Fibroblast of mammary gland (primary cell): ENCODE data around the gene IL22.

Experiments used
- DNase-seq: peaks from one replicate; pipeline ENCODE4 v3.0.0-alpha.2; 2010; ENCODE audit warnings: low read depth
- H3K4me3 ChIP-seq: 2 replicates; pipeline ENCODE4 v1.5.1; 2011; ENCODE audit warnings: low read depth, mild to moderate bottlenecking, low read length, moderate library complexity; ENCODE audit not compliant: control insufficient read depth
- CTCF ChIP-seq: conservative IDR thresholded peaks from 2 replicates; pipeline ENCODE4 v1.5.1; 2011; ENCODE audit warnings: low read depth, low read length, inconsistent platforms; ENCODE audit not compliant: control insufficient read depth, insufficient read depth

The IL22 gene

GRCh38 chr12:68259318-68259940 is 6.0 kb upstream of the IL22 start:
- DNase-seq, result peak; percentile 91
- TF ChIP-seq CTCF, result no peak
- H3K4me3 ChIP-seq, result no peak overlapping the region

- TF ChIP-seq CTCF, result no peak
- H3K4me3 ChIP-seq, result no peak overlapping the region
- no peak for DNase-seq
Observed at GRCh38 chr12:68252077-68252476, 1.3 kb downstream of the IL22 start.

- DNase-seq, result no peak
- H3K4me3 ChIP-seq, result no peak overlapping the region
- TF ChIP-seq CTCF, result no peak
Observed at GRCh38 chr12:68250454-68250853, 3.0 kb downstream of the IL22 start.

- no peak for DNase-seq
- no peak for TF ChIP-seq CTCF
- H3K4me3 ChIP-seq, result no peak overlapping the region
Observed at GRCh38 chr12:68247785-68248184, 5.6 kb downstream of the IL22 start.

GRCh38 chr12:68246350-68246749 is 7.1 kb downstream of the IL22 start:
- no peak for TF ChIP-seq CTCF
- H3K4me3 ChIP-seq, result no peak overlapping the region
- DNase-seq, result no peak

GRCh38 chr12:68245180-68246021 is 8.0 kb downstream of the IL22 start:
- TF ChIP-seq CTCF, result no peak
- DNase-seq, result no peak
- H3K4me3 ChIP-seq, result no peak overlapping the region
